Measurements from ENCODE around the gene FOXP2.

The FOXP2 gene

DNA sequence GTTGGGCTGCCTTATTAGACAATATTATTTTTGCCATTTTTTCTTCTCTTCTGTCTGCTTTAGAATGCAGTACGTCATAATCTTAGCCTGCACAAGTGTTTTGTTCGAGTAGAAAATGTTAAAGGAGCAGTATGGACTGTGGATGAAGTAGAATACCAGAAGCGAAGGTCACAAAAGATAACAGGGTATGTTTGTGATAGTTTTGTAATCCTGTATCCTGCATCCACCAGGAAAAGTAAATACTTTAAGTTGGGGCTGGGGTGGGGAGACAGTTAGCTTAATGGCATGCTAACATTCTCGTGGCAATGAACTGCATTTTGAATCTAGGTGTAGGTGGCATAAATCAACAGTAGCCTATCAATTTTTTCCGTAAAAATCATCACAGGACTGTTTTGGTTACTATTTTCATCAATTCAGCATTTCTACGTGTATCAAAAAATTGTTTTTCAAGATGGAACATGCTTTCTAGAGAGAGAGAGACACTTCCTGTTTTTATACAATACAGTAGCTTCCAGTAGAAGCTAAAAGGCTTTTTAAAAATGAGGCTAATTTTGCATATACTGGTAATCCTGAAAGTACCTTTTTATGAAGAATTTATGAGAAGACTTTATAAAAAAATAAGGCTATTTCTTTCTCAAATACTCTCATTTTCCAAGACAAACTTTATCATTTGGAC lies 247.5 kb downstream of the FOXP2 start:
- H3K4me1 ChIP-seq: no peaks in the 10 kb centered on the region
- no peaks in the 10 kb centered on the region for H3K36me3 ChIP-seq
- no peak overlapping the region for H3K4me3 ChIP-seq (ENCODE audit: low read depth, low read length)
- H3K27me3 ChIP-seq: no peaks in the 10 kb centered on the region
- no peak for DNase-seq
- no peaks in the 10 kb centered on the region for H3K9me3 ChIP-seq
- TF ChIP-seq, protein P1, sequence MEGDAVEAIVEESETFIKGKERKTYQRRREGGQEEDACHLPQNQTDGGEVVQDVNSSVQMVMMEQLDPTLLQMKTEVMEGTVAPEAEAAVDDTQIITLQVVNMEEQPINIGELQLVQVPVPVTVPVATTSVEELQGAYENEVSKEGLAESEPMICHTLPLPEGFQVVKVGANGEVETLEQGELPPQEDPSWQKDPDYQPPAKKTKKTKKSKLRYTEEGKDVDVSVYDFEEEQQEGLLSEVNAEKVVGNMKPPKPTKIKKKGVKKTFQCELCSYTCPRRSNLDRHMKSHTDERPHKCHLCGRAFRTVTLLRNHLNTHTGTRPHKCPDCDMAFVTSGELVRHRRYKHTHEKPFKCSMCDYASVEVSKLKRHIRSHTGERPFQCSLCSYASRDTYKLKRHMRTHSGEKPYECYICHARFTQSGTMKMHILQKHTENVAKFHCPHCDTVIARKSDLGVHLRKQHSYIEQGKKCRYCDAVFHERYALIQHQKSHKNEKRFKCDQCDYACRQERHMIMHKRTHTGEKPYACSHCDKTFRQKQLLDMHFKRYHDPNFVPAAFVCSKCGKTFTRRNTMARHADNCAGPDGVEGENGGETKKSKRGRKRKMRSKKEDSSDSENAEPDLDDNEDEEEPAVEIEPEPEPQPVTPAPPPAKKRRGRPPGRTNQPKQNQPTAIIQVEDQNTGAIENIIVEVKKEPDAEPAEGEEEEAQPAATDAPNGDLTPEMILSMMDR (IDR thresholded peaks at IDR 0.05; ENCODE audit: low read depth, low read length): no peak

DNA sequence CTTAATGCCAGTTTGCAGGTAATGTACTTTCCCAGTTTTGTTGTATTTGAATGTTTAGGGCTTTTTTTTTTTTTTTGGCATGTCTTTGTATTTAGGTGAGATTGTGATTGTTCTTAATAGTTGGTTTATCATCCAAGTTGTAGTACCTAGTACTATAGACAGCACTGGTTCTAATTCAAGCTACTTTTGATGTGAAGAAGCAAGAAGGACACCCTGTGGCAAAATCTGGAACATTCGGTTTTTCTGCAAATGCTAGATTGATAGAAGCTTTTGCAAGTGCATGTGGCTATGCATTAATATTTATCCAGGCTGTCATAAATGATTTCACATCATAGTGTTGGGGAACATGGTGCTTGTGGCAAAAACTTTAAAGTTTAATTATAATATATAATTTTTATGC lies 248.9 kb downstream of the FOXP2 start:
- Histone ChIP-seq H3K27me3 (no peaks in the 10 kb centered on the region), H3K36me3 (no peaks in the 10 kb centered on the region), H3K4me3 (ENCODE audit: low read depth, low read length) (no peak overlapping the region), H3K9me3 (no peaks in the 10 kb centered on the region), H3K4me1 (no peaks in the 10 kb centered on the region)
- DNase-seq: no peak
- TF ChIP-seq, protein P1 (IDR thresholded peaks at IDR 0.05; ENCODE audit: low read depth, low read length): no peak

DNA sequence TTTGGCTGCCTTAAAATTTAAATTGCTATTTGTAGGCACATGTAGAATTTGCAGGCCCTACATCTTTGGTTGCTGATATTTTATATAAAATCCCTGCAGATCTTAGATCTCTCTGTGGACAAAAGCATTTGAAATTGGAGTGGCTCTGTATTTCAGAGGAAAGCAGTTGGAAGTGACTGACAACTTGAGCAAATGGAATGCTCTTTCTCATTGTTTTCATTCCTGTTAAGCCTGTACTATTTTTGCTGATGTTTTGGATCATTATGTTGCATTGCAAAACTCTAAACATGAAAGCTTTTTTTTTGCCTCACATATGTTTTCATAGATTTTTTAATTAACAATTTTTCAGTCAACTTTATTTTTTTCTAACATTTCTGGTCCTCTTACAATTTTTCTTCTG lies 256.1 kb downstream of the FOXP2 start:
- H3K4me3 ChIP-seq (ENCODE audit: low read depth, low read length): no peak overlapping the region
- no peaks in the 10 kb centered on the region for H3K27me3 ChIP-seq
- no peaks in the 10 kb centered on the region for H3K4me1 ChIP-seq
- no peak for DNase-seq
- no peaks in the 10 kb centered on the region for H3K36me3 ChIP-seq
- TF ChIP-seq, protein P1 (IDR thresholded peaks at IDR 0.05; ENCODE audit: low read depth, low read length): no peak
- no peaks in the 10 kb centered on the region for H3K9me3 ChIP-seq

DNA sequence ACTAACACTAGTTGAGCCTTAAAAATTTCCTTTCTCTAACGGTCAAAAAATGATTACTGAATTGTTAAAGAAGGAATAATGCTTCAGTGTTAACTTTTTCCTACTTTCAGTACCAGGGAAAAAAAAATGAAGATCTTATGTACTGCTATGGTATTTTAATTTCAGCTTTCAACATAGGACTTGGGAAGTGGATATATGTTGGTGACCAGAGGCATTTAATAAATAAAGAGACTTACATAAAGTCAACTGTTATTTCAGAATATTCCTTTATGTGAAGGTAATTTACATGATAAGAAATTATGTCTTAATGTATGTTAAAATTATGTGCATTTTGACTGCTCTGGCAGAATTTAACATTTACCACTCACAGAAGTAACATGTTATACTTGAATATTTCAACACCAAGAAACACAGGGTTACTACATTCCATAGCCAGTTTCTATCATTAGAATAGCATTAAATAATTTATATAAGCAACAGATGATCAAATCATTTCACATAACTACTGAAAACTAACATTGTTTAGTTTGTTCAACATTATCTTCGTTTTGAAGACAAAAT lies 257.0 kb downstream of the FOXP2 start:
- DNase-seq: no peak
- Histone ChIP-seq H3K9me3 (no peaks in the 10 kb centered on the region), H3K4me1 (no peaks in the 10 kb centered on the region), H3K27me3 (no peaks in the 10 kb centered on the region), H3K4me3 (ENCODE audit: low read depth, low read length) (no peak overlapping the region), H3K36me3 (no peaks in the 10 kb centered on the region)
- TF ChIP-seq, protein P1 (IDR thresholded peaks at IDR 0.05; ENCODE audit: low read depth, low read length): no peak

DNA sequence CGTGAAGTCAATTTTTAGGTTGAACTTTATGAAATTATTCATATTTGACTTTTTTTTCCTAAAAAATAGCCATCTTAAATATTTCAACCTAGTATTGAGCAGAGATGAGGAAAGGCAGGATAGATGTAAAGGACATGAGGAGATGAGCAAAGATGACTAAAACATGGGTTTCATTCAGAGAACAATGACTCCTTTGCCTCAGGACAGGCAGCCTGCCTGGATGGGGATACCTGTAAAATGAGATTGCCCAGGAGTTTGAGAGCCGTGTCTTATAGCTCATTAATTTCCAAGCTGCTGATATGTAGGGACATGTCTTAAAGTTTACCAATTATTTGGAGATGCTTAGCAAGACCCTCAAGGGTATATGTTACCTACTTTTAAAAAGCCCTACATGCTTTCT lies 263.5 kb downstream of the FOXP2 start:
- no peaks in the 10 kb centered on the region for H3K4me1 ChIP-seq
- H3K36me3 ChIP-seq: no peaks in the 10 kb centered on the region
- DNase-seq: no peak
- TF ChIP-seq, protein P1 (IDR thresholded peaks at IDR 0.05; ENCODE audit: low read depth, low read length): no peak
- H3K4me3 ChIP-seq (ENCODE audit: low read depth, low read length): no peak overlapping the region
- no peaks in the 10 kb centered on the region for H3K27me3 ChIP-seq
- no peaks in the 10 kb centered on the region for H3K9me3 ChIP-seq

DNA sequence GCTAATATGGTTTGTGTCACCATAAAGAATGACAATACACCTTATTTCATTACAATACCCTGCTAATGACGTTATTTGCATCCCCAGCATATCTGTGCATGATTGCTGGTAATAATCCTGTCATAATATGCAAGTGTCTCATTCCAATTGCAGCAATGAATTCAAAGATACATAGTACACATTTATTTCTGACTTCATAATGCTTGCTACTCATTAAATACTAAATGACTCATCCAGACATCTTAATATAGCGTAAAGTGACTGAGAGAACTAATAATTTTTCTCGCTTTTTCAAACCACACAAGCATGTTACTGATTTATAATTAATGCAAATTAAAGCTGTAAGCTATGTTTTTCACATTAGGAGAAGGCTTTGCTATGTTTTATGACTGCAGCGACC lies 272.6 kb downstream of the FOXP2 start:
- no peaks in the 10 kb centered on the region for H3K4me1 ChIP-seq
- DNase-seq: no peak
- no peaks in the 10 kb centered on the region for H3K36me3 ChIP-seq
- no peaks in the 10 kb centered on the region for H3K27me3 ChIP-seq
- TF ChIP-seq, protein P1 (IDR thresholded peaks at IDR 0.05; ENCODE audit: low read depth, low read length): no peak
- H3K9me3 ChIP-seq: no peaks in the 10 kb centered on the region
- no peak overlapping the region for H3K4me3 ChIP-seq (ENCODE audit: low read depth, low read length)
